DMS 273 treated with DMSO at 0.1 percent for 48 hours (cell line): Measurements from ENCODE around the gene BEND2.
"Not testable (repeated sequence)": the region's sequence is repeated elsewhere in the genome, so short reads cannot be mapped to it uniquely, and the experiment has no call there.

Source experiments
- DNase-seq: peaks from one replicate; lab custom pipeline; 2025; lab: John Stamatoyannopoulos, UW

Gene BEND2

DNA sequence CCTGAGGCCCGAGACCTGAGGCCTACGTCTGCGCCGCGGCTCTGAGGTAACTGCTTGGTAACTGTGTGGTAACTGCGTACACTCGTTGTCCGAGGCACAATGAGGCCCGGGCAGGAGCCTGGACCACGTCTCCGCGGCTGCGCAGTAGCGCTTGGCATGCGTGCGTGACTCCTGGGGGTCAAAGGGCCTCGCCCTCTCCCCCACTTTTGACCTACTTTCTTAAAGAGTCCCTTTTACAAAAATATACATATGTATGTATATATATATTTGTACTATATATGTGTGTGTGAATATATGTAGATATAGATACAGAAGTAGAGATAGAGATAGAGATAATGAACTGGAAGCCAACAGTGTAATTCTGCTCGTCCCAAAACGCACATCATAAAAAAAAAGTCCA, at the start of gene BEND2:
BEND2 (minus strand) TSS at position 101 of the 400 bp plus-strand sequence. CDS start 136 bp downstream, outside the sequence.
- DNase-seq = no peak

DNA sequence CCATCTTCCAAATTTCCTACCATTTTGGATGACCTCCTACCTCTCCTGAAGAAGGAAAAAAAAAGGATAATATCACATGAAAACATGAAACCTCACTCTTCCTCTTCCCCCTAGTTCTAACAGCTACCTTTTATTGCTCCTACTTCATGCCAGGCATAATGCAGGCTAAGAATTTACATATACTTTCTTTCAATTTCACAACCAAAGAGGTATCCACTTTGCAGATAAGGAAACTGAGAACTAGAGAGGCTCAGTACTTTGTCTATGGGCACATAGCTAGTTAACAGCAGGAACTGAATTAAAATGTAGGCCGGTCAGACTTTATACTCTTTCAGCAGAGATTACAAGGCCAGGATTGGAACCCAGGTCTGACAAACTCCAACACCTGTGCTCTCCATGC, 34.4 kb upstream of the BEND2 start:
- no peak for DNase-seq

DNA sequence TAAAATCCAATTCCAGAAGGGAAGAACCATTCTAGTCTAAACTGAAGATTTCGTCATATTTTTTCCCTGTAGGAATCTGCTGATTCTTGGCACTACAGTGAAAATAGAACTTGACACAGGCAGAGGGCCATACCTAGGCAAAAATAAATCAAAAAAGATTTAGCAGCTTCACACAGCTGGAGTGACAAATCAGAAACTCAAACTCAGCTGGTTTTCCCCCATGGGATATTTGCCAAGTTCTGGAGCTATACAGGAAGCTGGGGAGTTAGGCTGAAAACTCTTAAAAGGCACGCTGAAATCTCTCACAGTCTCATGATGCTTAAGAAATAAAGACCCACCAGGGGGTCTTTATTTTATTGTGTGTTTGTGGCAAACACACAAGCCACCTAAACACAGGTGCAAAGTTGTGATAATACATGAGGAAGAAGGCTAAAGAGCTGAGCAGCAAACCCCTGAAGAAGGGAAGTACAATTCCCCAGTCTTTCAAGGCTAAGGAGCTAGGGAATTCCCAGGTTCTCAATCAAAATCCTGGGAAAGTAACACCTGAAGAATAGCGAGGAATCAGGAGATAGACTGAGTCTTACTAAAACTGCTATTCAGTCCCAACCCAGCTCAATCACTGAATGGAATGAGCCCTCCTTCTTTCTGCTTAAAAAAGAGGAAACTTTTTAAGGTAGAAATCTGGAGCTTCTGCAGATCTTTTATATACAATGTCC, 32.1 kb upstream of the BEND2 start:
- DNase-seq = no peak

DNA sequence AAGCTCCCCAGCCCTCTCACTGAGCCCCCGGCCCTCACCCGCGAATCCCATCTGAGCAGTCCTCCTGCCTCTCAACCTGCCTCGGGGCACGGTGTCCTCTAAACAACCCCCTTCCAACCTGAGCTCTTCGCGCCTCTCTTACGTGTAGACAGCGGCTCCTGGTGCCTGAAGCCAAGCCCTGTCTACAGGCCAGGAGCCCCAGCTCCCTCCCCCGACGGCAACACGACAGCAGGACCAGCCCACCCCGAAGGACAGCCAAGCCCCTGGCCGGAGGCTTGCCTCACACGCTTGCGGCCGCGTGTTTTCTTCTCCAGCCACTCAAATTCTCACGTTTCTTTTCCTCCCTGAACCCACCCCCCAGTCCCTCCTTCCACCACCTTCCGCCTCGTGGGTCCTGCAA, 9.0 kb upstream of the BEND2 start:
- not testable (repeated sequence) for DNase-seq

DNA sequence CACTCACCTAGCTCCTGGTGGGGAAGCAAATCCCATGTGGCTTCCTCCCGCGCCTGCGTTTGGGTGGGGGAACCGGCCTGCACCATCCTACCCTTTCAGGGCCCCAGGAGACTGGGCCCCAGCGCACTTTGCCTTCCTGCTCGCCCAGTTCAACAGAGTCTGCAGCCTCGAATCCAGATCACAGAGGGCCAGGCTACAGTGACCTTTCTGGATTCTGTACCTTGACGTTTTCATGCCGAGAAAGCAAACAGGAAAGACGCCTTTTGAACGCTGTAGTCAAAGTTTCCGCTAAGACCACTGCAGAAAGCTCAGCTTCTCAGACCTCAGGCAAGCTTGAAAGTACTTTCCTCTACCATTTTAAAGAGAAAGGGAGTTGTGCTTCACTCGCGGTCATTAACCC, 7.4 kb upstream of the BEND2 start:
- DNase-seq = no peak

DNA sequence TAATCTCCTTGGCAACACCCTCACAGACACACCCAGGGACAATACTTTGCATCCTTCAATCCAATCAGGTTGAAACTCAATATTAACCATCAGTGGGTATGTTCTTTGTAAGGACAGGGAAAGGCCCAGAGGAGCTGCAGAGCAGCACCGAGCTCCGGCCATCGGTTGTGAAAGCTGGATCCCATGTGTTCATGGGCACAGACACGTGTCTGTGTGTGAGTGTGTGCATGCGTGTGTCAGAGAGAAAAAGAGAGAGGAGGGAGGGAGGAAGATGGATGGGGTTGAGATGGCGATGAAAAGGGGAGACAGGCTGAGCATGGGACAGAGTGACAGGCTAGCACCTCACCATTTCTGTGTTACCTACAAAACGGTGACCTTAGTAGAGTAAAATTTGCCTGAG, 6.8 kb upstream of the BEND2 start:
- DNase-seq = no peak

DNA sequence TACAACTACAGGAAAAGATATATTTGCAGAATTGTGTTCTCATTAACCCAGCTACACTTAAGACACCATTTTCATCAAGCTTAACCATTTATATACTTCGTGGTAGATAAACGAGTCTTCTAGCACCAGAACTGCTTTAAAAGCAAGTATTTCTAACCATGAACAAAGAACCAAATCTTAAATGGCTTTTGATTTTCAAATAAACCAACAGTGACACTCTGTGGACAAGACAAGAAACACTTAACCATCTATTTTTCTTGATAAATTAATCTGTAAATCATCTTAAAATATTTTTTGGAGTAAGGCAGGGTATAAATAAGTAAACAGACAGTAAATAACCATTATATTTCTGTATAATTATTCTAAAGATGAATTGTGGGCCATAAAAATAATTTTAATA, 10.2 kb downstream of the BEND2 start:
- peak; percentile 19 for DNase-seq

DNA sequence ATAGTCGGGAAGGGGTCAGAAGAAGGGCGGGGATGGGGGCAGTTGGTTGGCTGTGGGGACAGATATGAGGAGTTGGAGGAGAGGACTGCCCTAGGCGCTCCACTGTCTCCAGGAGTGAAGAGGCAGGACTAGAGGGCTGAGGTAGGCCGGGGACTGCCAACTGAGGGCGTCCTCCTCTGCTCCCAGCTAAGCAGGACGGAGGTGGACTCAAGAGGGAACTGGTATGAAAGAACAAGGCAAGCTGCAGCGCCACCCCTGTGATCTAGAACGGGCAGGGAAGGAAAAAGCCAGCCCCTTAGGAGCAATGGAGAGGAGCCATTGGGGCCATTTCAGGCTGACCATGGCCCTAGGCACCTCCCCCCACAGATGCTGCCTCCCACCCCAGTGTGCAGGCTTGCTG, 14.0 kb downstream of the BEND2 start:
- DNase-seq = no peak

DNA sequence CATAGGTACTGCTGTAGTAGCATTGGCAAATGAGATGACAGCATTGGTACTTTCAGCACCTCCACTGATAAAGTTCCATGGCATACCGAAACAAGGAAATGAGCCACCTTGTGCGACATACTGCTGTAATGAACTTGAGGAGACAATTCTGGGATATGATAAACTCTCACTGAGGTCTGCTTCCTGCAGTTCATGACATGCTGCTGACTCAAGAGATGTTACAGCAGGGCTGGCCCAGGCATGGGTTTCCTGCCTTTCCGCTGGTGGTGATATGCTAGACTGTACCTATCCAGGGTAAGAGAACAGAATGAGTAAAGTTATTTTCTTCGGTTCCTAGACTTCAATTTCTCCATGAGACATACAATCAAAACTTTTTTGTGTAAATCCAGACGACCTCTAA, 17.1 kb downstream of the BEND2 start:
- DNase-seq = no peak

DNA sequence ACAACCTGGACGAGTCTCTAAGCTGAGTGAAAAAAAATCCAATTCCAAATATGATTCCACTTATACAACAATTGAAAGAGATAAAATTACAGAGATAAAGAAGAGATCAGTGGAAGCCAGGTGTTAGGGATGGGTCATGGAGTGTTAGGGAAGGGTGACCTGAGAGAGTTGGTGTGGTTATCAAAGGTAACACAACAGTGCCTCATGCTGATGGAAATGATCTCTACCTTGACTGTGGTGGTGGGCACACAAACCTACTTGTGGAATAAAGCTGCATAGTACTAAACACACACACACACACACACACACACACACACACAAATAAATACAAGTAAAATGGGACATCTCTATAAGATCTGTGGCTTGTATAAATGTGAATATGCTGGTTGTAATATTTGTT, 26.0 kb downstream of the BEND2 start:
- DNase-seq = no peak

DNA sequence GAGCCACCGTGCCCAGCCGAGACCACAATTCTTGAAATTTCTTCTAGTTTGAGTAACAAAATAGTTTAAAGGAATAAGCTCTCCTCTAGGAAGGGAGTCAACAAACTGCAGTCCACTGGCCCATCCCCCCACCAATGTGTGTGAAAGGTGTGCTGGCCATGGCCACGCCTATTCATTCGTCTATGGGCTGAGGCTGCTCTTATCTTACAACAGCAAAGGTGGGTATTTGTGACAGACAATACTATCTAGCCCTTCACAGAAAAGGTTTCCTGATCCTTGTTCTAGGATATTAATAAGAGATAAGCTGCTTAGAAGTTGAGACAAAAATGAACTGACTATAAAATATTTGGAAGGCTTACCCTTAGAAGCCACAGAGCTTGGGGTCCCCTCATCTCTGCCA, 41.2 kb downstream of the BEND2 start:
- no peak for DNase-seq

DNA sequence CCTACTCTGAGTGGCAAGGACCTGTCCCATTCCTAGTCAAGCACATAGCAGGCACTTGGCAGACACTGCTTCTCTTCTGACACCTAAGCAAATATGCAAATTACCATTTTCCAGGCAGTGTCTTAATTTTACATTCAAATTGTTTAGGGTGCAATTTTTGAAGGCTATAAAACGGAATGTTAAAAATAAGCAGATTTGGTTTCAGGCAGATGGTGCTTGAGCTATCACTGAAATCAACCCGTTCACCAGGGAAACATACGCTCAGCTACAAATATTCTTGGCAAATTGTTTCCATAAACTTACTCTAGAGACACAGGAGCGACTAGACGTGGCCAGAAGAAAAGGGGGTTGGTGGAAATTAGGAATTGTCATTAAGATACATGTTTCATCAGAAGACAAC, 45.7 kb downstream of the BEND2 start:
- no peak for DNase-seq

DNA sequence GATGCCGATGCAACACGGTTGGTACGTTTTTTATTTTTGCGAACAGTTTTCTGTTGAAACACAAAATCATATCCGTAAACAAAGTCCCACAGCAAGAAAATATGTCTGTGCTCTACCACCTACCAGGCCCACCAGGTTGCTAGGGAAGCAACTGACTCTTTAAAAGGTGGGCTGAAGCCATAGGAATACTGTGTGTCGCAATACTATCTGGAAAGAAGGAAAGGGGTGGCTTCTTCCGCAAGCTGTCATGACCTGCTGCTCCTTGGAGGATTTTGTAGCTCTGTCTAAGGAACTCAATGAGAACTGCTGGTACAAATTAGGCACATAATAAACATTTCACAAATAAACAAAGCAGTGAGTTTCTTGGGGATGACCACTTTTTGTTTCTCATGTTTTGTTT, 46.5 kb downstream of the BEND2 start:
- no peak for DNase-seq

DNA sequence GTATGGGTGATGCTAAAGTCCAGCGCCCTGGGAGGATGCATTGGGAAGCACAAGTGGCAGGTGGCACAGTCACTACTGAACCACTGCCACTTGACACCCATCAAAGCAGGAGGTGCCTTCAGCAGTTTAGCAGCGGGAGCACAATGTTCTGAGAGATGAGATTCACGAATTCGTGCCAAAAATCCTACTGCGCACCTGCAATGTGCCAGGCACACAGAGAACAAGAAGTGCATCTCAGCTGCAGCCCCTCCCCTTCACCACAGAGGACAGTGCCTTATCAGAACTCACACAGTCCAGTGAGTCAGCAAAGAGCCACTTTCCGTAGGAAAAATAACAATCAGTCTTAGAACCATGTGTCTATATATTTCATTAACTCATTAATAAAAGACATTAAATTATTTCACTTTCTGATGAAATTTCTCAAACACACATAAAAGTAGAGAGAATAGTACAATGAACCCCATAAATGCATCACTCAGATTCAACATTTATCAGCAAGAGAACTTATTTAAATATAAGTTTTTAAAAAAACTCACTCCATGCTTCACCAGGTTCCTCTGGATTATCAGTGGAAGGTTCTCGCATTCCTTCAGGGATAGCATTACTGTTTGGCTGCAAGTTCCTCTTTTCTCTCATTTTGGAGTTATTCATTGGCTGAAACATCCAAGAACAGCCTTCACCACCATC, 47.0 kb downstream of the BEND2 start:
- no peak for DNase-seq

DNA sequence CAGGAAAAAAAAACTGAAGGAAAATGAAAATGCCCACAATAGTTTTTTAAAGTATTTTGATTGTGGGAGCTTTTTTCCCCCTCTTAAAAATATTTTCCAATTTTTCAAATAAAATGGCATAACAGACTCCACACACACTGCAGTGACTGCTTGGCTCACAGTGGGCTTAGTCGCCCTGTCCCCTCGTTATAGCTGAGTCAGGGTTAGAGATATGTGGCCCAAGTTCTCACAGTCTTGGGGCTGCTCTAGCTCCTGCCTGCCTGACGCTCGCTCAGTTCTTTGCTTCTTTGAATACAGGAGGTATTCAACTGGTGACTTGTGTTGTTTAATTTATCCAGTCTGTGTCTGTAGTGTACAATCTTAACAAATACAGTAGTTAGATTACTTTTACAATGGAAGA, 47.7 kb downstream of the BEND2 start:
- DNase-seq = no peak

DNA sequence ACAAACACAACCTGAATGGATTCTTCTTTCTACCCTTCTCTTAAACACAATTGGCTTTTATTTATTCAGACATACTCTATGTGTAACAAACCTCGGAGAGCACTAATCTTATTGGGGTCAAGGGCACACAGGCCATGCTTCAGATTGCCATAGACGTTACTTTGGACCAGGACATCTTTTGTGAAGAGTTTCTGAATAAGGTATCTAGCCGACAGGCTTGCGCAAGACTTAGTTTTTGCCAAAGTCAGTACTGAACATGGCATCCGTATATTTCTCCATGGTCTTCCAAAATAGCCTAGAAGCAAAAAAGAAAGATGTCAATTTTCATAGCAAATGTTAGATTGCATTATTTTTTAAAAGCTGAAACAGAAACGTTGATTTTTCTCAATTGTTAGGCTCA, 49.8 kb downstream of the BEND2 start:
- no peak for DNase-seq

DNA sequence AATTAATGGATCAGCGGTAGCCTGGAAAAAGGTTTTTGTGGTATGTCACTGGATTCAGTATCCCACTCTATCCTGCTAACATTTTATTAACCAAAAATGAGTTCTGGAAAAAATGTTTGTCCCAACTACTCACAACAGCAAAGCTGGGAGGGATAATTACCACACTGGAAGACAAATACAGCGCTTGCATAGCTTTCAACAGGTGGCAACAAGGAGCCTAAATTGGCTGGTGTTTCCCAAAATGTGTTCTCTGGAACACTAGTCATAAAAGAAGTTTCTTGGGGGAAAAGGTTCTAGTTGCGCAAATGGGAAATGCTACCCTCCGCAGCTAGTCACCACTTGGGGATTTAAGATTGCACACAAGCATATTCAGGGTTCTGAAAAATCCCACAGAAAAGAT, 54.6 kb downstream of the BEND2 start:
- DNase-seq = no peak

DNA sequence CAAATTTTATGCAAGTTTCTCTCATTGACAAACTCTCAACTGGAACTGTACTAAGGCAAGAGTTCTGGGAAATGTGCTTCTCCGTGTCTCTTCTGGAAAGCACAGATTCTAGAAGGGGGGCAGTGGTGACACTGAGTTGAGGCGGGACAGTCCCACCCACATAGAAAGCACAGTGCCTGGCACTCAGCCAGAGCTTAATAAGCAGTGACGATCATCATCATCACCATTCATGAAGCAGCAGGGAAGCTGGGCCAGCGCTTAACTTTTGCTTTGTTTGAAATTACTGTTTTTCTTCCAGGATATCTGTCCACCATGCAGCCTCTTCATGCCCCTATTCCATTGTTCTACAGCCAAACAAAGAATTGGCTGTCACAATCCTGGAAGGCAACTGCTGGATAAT, 60.3 kb downstream of the BEND2 start:
- DNase-seq = no peak

DNA sequence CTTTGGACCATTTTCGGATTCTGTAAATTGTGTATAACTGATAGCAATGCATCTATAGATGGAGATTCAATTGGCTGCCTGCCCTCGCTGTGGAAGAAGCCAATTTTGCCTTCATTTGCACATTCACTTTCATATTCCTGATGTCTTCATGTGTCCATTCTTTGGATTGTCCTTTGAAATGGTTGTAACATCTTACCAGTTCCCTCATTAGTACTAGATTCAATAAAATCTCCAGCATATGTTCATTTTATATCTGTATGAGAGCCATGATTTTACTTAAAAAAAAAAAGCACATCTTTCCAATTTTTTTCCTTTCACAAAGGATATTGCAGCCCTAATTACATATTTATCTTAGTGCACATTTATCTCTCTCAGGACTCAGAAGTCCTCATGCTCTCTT, 61.7 kb downstream of the BEND2 start:
- DNase-seq = no peak

DNA sequence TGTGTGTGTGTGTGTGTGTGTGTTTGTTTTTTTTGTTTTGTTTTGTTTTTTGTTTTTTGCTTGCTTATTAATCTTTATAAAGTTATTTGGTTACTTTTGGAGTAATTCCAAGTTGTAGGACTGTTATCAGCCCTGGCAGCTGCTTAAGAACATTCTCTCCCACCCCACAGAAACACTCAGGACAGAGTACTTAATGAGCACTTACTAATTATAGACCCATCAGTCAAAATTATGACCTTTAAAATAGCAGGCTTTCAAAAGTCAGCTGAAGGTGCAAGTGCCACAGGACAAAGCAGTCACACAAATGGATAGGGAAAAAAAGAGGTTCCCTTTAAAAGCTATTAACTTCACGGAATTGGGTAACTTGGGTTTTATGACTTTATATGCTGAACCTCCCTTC, 69.0 kb downstream of the BEND2 start:
- DNase-seq = no peak

DNA sequence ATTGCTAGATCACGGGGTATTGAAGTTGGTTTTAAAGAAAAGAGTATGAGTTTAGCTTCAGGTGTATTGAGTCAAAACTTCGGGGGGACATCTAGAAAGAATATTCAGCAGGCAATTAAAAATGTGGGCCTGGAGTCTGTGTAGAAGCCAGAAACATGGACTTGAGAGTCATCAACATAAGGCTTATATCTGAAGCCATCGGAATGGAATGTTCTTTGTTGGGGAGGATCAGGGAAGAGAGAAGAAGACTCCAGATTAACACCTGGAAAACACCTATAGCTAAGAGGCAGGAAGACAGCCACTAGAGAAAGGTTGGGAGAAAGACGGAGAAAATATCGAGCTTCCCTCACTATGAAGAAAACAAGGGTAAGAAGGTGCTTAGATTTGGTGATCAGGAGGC, 69.5 kb downstream of the BEND2 start:
- no peak for DNase-seq

DNA sequence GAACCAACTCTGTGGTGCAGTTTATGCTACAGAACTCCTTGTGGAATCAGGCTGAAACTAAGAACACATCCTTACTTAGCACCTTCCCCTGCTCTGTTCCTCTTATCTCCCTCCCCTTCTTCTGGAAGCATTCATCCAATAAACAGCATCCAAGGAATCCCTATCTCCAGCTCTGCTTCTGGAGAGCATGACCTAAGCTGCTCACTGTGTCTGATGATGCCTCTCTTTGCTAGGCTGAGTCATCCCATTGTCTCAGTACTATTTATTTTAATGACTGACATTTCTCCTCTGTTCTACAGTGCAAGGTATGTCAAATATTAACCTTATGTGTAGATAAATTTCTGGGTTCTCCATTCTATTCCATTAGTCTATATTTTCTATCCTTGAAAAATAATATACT, 71.2 kb downstream of the BEND2 start:
- DNase-seq = no peak

DNA sequence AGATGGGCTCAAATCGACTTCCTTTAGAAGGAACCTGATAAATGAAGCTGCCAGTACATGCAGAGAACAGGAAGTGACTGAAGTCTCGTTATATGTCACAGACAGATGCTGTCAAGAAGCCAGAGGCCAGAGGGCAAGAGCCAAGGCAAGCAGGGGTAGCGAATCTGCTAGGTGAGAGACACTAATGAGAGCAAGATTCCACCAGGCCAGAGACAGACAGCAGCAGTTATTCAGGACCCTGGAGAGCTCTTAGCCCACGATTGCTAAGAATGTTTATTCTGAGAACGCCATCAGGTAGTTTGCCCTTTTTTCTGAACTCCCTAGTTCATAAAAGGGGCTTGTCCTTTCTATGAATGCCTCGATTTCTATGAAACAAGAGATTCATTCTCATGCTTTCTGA, 73.7 kb downstream of the BEND2 start:
- no peak for DNase-seq

DNA sequence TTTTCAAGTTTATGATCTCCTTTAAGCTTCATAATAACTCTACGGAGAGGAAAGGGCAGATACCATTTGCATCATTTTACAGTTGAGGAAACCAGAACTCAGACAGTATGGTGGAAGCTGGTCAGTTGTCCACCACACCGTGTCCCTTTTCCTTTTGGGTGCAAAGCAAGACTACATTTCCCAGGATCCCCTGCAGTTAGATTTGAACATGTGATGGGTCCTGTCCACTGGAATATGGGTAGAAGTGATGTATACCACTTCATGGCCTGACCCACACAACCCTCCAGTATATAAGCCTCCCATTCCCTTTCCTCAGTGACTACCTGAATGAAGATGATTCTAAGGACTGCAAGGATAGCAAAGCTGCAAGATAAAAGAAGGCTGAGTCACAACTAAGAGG, 74.7 kb downstream of the BEND2 start:
- DNase-seq = no peak
